ENCODE data around the gene UBAP2L. TPM values are rescaled to one million over a fixed set of nuclear protein-coding genes. Genes with fewer than 3 reads are reported as not detected.

The UBAP2L gene
- total RNA-seq, 2 experiments from 2014 or later = 183 to 195 TPM

DNA sequence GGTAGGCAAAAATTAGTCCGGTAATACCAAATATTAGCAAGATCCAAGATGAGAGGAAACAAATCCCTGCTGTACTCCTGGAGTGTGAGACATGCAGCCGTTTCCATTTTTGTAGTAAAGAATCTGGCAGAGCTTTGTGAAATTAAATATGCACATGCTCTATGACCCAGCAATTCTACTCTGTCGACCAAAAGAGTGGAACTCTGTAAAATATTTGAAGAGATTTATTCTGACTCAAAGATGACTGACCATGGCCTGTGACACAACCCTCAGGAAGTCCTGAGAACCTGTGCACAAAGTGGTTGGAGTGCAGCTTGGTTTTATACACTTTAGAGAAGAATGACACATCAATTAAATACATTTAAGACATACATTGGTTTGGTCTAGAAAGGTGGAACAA is 67.9 kb downstream of the UBAP2L start:
- ATAC-seq (no peak), DNase-seq (no peak)
- ChIA-PET POLR2A (no interaction called here), CTCF (interaction anchor here (0.7 to 1.0 kb wide), 2 partner anchors 11 to 17 kb away, joined by 3 read pairs; no protein-coding TSS in a partner anchor)
- Mint-ChIP-seq H3K9me3 (peaks cover 4% of the 10 kb centered on the region), H3K4me1 (ENCODE audit: low read depth) (no peaks in the 10 kb centered on the region), H3K4me3 (no peak overlapping the region), H3K27me3 (no peaks in the 10 kb centered on the region), H3K36me3 (ENCODE audit: low read depth) (peaks cover 3% of the 10 kb centered on the region), H3K27ac (no peak overlapping the region)
- intact Hi-C loops (cut with micrococcal nuclease) = no loop called here
- TF ChIP-seq, protein P1, sequence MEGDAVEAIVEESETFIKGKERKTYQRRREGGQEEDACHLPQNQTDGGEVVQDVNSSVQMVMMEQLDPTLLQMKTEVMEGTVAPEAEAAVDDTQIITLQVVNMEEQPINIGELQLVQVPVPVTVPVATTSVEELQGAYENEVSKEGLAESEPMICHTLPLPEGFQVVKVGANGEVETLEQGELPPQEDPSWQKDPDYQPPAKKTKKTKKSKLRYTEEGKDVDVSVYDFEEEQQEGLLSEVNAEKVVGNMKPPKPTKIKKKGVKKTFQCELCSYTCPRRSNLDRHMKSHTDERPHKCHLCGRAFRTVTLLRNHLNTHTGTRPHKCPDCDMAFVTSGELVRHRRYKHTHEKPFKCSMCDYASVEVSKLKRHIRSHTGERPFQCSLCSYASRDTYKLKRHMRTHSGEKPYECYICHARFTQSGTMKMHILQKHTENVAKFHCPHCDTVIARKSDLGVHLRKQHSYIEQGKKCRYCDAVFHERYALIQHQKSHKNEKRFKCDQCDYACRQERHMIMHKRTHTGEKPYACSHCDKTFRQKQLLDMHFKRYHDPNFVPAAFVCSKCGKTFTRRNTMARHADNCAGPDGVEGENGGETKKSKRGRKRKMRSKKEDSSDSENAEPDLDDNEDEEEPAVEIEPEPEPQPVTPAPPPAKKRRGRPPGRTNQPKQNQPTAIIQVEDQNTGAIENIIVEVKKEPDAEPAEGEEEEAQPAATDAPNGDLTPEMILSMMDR (IDR thresholded peaks at IDR 0.05) = no peak

DNA sequence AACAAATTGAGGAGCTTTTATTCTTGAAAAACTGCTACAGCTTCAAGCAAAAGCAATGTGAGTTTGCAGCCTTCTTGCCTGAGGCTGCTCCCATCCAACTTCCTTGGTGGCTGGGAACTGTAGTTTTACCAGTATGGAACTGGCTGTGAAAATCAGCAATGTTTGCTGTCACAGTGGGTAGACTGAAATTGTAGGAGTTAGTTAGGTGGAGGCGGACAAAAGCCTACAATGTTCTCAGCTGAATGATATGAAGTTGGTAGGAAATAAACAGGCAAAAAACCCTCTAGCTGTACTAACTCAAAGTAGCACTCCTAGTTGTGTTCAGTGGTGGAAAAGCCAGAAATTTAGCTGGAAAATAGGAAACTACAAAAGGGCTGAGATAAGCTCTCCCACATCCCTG is 70.2 kb downstream of the UBAP2L start:
- no peak for DNase-seq
- no peak overlapping the region for H3K27ac Mint-ChIP-seq
- no peak overlapping the region for H3K4me3 Mint-ChIP-seq
- ChIA-PET CTCF (interaction anchor here (1.1 to 1.5 kb wide), 2 partner anchors 14 to 44 kb away, joined by 3 to 5 read pairs; no protein-coding TSS in a partner anchor), POLR2A (no interaction called here)
- intact Hi-C loops (cut with micrococcal nuclease) = no loop called here
- H3K27me3 Mint-ChIP-seq = no peaks in the 10 kb centered on the region
- H3K36me3 Mint-ChIP-seq (ENCODE audit: low read depth) = peaks cover 5% of the 10 kb centered on the region
- H3K4me1 Mint-ChIP-seq (ENCODE audit: low read depth) = no peaks in the 10 kb centered on the region
- TF ChIP-seq, protein P1 (IDR thresholded peaks at IDR 0.05) = no peak
- peaks cover 14% of the 10 kb centered on the region for H3K9me3 Mint-ChIP-seq
- no peak for ATAC-seq

DNA sequence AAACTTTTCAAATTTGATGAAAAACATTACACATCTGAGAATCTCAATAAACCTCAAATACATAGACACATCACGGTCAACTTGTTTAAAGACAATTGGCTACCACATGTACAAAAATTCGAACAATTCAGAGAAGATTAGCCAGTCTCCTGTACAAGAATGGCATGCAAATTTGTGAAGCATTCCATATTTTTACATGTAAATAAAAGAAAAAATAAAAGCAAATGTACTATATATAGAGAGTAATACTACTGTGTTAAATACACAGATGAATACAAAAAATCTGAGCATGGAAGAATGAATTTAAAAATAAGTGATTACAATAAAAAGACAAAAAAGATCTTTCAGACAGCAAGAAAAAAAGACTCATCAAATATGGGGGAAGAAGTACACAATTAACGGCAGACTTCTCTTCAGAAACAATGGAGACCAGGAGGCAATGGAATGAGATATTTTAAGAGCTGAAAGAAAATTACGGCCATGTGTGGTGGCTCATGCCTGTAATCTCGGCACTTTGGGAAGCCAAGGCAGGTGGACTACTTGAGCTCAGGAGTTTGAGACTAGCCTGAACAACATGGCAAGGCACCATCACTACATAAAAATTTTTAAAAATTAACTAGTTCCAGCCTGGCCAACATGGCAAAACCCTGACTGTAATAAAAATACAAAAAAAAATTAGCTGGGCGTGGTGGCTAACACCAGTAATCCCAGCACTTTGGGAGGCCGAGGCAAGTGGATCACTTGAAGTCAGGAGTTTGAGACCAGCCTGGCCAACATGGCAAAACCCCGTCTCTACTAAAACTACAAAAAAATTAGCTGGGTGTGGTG is 74.9 kb downstream of the UBAP2L start:
- no peak for ATAC-seq
- no peaks in the 10 kb centered on the region for H3K27me3 Mint-ChIP-seq
- no peak overlapping the region for H3K27ac Mint-ChIP-seq
- no peak overlapping the region for H3K4me3 Mint-ChIP-seq
- no peak for DNase-seq
- peaks cover 14% of the 10 kb centered on the region for H3K9me3 Mint-ChIP-seq
- TF ChIP-seq, protein P1 (IDR thresholded peaks at IDR 0.05) = no peak
- H3K36me3 Mint-ChIP-seq (ENCODE audit: low read depth) = peaks cover 5% of the 10 kb centered on the region
- intact Hi-C loops (cut with micrococcal nuclease) = no loop called here
- no peaks in the 10 kb centered on the region for H3K4me1 Mint-ChIP-seq (ENCODE audit: low read depth)
- CTCF ChIA-PET = interaction anchor here (1.0 to 1.2 kb wide), 3 partner anchors 15 to 49 kb away, joined by 3 read pairs; no protein-coding TSS in a partner anchor
- POLR2A ChIA-PET = no interaction called here

DNA sequence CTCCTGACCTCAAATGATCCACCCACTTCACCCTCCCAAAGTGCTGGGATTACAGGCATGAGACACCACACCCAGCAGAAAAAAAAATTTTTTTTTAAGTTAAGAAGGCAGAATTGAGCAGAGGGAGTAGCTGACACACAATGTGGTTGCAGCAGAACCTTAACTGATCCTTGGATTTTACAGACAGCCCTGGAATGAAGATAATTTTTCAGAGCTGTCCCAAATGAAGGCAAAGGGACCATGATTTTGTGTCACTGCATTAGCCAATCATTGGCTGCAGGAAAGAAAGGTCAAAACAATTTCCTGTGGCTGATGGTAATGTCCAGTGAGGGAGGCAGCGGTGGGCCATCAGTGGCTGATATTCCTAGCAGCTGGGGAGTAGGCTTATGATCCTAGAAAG is 80.8 kb downstream of the UBAP2L start:
- TF ChIP-seq, protein P1 (IDR thresholded peaks at IDR 0.05) = no peak
- peaks cover 7% of the 10 kb centered on the region for H3K4me1 Mint-ChIP-seq (ENCODE audit: low read depth)
- H3K27me3 Mint-ChIP-seq = no peaks in the 10 kb centered on the region
- no peak overlapping the region for H3K4me3 Mint-ChIP-seq
- ATAC-seq = no peak
- CTCF ChIA-PET = interaction anchor here (1.6 kb wide), 1 partner anchor 18 kb away, joined by 3 read pairs; no protein-coding TSS in a partner anchor
- intact Hi-C loops (cut with micrococcal nuclease) = no loop called here
- POLR2A ChIA-PET = interaction anchor here (1.1 kb wide), 1 partner anchor 25 kb away, joined by 3 read pairs; no protein-coding TSS in a partner anchor
- H3K9me3 Mint-ChIP-seq = no peaks in the 10 kb centered on the region
- no peak overlapping the region for H3K27ac Mint-ChIP-seq
- no peaks in the 10 kb centered on the region for H3K36me3 Mint-ChIP-seq (ENCODE audit: low read depth)
- DNase-seq = no peak

All from activated CD8-positive, alpha-beta T cell treated with anti-CD3 and anti-CD28 coated beads for 36 hours (primary cell).